Upper lobe of left lung (tissue), 6 donors: ENCODE data around the gene ADAMTS13. TPM values are rescaled to one million over a fixed set of nuclear protein-coding genes. Genes with fewer than 3 reads are reported as not detected.
A peak's percentile ranks its signal among the peaks of the same experiment; 100 is the strongest.

Experiments
- ATAC-seq, 2 donors: fragments of 200-7000 bp; cut with Tn5 transposase; one replicate each; pipeline ENCODE4 v1.9.1; 2022; ENCODE audit warnings: mild to moderate bottlenecking in 2 of 2, moderate library complexity in 2 of 2; ENCODE audit not compliant: low FRiP score in 2 of 2
- DNase-seq, 2 donors: peaks; one replicate each; pipeline ENCODE4 v3.0.0-alpha.2; 2019 to 2020
- H3K27ac ChIP-seq, 4 donors: fragments of 200-600 bp; sonication (generic); one replicate each; pipeline ENCODE4 v1.5.1; 2016 to 2019
- H3K27me3 ChIP-seq, 4 donors: fragments of 200-600 bp; sonication (generic); one replicate each; pipeline ENCODE4 v1.5.1; 2017 to 2019
- H3K36me3 ChIP-seq, 4 donors: fragments of 200-600 bp; sonication (generic); one replicate each; pipeline ENCODE4 v1.5.1; 2016 to 2019
- H3K4me1 ChIP-seq, 4 donors: fragments of 200-600 bp; sonication (generic); one replicate each; pipeline ENCODE4 v1.5.1; 2018 to 2019
- H3K4me3 ChIP-seq, 4 donors: fragments of 200-600 bp; sonication (generic); one replicate each; pipeline ENCODE4 v1.5.1; 2017 to 2019; ENCODE audit warnings: mild to moderate bottlenecking in 2 of 4, moderate library complexity in 1 of 4
- H3K9me3 ChIP-seq, 4 donors: fragments of 200-600 bp; sonication (generic); one replicate each; pipeline ENCODE4 v1.5.1; 2018 to 2019
- CTCF ChIP-seq, 6 experiments: fragments of 450-650 bp in 4 of 6; fragments of 200-600 bp in 2 of 6; sonication (generic) in 2 of 6; IDR thresholded peaks; one replicate each; pipeline ENCODE4 v1.5.1; 2016 to 2019; ENCODE audit warnings: antibody characterized with exemption in 6 of 6
- EP300 ChIP-seq, 4 donors: sonication (generic); formaldehyde crosslinking; IDR thresholded peaks; one replicate each; pipeline ENCODE4 v1.5.1; 2017; ENCODE audit warnings: antibody characterized with exemption in 4 of 4, control low read depth in 2 of 4
- POLR2A ChIP-seq, 4 donors: fragments of 450-650 bp; IDR thresholded peaks; one replicate each; pipeline ENCODE4 v1.5.1; 2016 to 2017; ENCODE audit warnings: antibody characterized with exemption in 4 of 4, mild to moderate bottlenecking in 2 of 4
- POLR2AphosphoS5 ChIP-seq, 2 donors: sonication (generic); formaldehyde crosslinking; IDR thresholded peaks; one replicate each; pipeline ENCODE4 v1.5.1; 2017; ENCODE audit warnings: antibody characterized with exemption in 2 of 2
- WGBS, 2 donors: methylation state at CpG; one replicate each; pipeline ENCODE4 v1.1.5; 2017 to 2018; 5-methylcytosine and 5-hydroxymethylcytosine counted together
- total RNA-seq, 6 donors: library from RNA; depleted of rRNA in 4 of 6; stranded (reverse); fragments of >200 nt in 4 of 6; gene quantifications; one replicate each; pipeline versions ENCODE4 v1.1.0 to v1.2.1, GENCODE V29; 2016 to 2021
- donor health status: DM: no; HTN: no; CAD: no; lungs with moderate emphysema.
- donor health status: DM: no; HTN: yes; CAD: no; lungs with severe emphysema.

ADAMTS13 gene
- total RNA-seq, 6 donors from 2014 or later, result 1.4 to 9.4 (median 2.5) TPM

GRCh38 chr9:133382507-133383141 lies 39.5 kb upstream of the ADAMTS13 start:
- ATAC-seq (no peak), DNase-seq (no peak)
- no peaks in the 10 kb centered on the region for H3K9me3 ChIP-seq
- WGBS, 2 donors, result 87 to 90% methylated on average over 4 of the region's 4 CpGs
- H3K27me3 ChIP-seq, result no peaks in the 10 kb centered on the region
- H3K27ac ChIP-seq, result no peak overlapping the region
- H3K36me3 ChIP-seq, result no peaks in the 10 kb centered on the region
- H3K4me3 ChIP-seq, result no peak overlapping the region
- H3K4me1 ChIP-seq, result no peaks in the 10 kb centered on the region
- TF ChIP-seq EP300 (IDR thresholded peaks at IDR 0.05), result no peak
- no peak for TF ChIP-seq POLR2AphosphoS5 (IDR thresholded peaks at IDR 0.05)
- TF ChIP-seq POLR2A (IDR thresholded peaks at IDR 0.05), result no peak
- TF ChIP-seq CTCF (IDR thresholded peaks at IDR 0.05), result no peak

DNA sequence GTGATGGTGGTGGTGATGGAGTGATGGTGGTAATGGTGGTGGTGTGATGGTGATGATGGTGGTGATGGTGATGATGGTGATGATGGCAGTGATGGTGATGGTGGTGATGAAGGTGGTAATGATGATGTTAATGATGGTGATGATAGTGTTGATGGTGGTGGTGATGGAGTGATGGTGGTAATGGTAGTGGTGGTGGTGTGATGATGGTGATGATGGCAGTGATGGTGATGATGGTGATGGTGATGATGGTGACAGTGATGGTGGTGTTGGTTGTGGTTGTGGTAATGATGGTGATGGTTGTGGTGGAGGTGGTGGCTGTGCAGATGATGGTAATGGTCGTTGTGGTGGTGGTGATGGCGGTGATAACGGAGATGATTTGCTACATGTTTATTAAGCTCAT lies 38.7 kb upstream of the ADAMTS13 start:
- TF ChIP-seq POLR2AphosphoS5 (IDR thresholded peaks at IDR 0.05) (no peak), EP300 (IDR thresholded peaks at IDR 0.05) (no peak), POLR2A (IDR thresholded peaks at IDR 0.05) (no peak), CTCF (IDR thresholded peaks at IDR 0.05) (no peak)
- Histone ChIP-seq H3K27ac (no peak overlapping the region), H3K36me3 (no peaks in the 10 kb centered on the region), H3K9me3 (no peaks in the 10 kb centered on the region), H3K4me1 (no peaks in the 10 kb centered on the region), H3K4me3 (no peak overlapping the region), H3K27me3 (no peaks in the 10 kb centered on the region)
- no peak for ATAC-seq
- WGBS, 2 donors, result 88 to 93% methylated on average over 3 of the region's 3 CpGs
- DNase-seq, result no peak

DNA sequence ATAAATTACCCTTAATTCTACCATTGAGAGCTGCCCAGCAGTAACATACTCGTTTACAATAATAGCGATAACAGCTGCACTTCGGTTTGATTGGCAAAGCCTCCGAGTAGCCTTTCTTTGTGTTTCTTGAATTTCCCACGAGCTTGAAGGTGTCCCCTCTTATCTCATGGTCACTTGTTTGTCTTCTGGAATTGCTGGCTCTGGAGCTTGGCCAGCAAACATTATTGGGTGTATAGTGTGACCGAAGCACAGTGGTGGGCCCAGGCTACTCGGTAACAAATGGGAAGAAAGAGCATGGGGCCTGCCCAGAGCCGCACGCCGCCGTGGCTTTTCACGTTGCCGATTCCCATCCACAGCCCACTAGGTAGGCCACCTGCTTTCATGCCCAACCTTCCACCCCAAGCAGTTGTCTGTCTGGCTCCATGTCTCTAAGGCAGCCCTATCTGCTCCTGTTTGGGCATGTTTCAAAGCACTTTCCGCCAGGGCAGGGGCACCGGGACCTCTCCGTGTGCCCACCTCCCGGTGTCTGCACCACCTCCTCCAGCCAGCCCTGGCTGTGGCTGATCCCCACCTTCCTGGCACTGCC lies 37.3 kb upstream of the ADAMTS13 start:
- no peak for ATAC-seq
- no peaks in the 10 kb centered on the region for H3K27me3 ChIP-seq
- H3K4me3 ChIP-seq, result no peak overlapping the region
- H3K9me3 ChIP-seq, result no peaks in the 10 kb centered on the region
- 90 to 91% methylated on average over 17 of the region's 17 CpGs for WGBS, 2 donors
- TF ChIP-seq POLR2A (IDR thresholded peaks at IDR 0.05) (no peak), POLR2AphosphoS5 (IDR thresholded peaks at IDR 0.05) (no peak), EP300 (IDR thresholded peaks at IDR 0.05) (no peak), CTCF (IDR thresholded peaks at IDR 0.05) (no peak)
- H3K4me1 ChIP-seq, result no peaks in the 10 kb centered on the region
- no peak overlapping the region for H3K27ac ChIP-seq
- no peak for DNase-seq
- H3K36me3 ChIP-seq, result no peaks in the 10 kb centered on the region

DNA sequence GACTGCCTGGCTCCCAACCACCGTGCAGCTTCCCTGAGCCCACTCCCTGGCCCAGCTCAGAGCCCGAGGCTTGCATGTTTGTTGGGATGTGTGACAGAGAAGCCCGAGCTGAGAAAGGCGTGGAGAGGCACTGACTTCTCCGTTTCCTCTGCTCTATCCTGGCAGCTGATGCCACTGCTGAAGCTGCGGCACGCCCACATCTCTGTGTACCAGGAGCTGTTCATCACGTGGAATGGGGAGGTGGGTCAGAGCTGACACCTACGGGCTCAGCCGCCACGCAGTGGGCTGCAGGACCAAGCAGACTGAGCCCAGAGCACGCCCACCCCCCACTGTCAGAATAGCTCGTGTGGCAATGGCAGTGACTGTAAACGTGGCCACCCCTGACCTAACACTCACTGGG lies 36.7 kb upstream of the ADAMTS13 start:
- H3K36me3 ChIP-seq, result no peaks in the 10 kb centered on the region
- DNase-seq, result no peak
- H3K9me3 ChIP-seq, result no peaks in the 10 kb centered on the region
- 85 to 90% methylated on average over 4 to 14 of the region's 14 CpGs for WGBS, 2 donors
- no peak for TF ChIP-seq POLR2A (IDR thresholded peaks at IDR 0.05)
- no peak for TF ChIP-seq CTCF (IDR thresholded peaks at IDR 0.05)
- H3K27ac ChIP-seq, result no peak overlapping the region
- no peaks in the 10 kb centered on the region for H3K4me1 ChIP-seq
- no peak overlapping the region for H3K4me3 ChIP-seq
- no peaks in the 10 kb centered on the region for H3K27me3 ChIP-seq
- no peak for ATAC-seq

DNA sequence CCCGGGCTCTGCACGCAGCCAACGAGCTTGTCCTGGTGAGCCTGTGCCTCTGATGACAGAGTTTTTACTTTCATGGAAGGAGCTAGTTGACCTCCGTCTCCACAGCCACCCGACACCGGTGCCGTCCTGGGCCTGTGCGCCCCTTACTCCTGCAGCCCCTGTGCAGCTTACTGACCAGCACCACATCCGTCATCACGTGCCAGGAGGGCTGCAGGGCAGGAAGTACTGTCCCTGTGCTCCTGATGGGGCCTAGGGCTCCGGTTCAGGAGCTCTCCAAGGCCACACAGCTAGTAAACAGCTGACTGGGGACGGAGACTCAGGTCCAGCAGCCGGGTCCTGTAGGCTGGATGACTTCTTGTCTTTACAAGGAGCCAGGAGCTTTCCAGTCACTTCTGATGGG lies 35.8 kb upstream of the ADAMTS13 start:
- ATAC-seq (peak in 1 of 2 donors; percentile 8), DNase-seq (no peak)
- WGBS, 2 donors, result 76 to 92% methylated on average over 2 to 13 of the region's 13 CpGs
- Histone ChIP-seq H3K27ac (no peak overlapping the region), H3K27me3 (no peaks in the 10 kb centered on the region), H3K36me3 (no peaks in the 10 kb centered on the region), H3K4me1 (no peaks in the 10 kb centered on the region), H3K4me3 (no peak overlapping the region), H3K9me3 (no peaks in the 10 kb centered on the region)
- no peak for TF ChIP-seq POLR2A (IDR thresholded peaks at IDR 0.05)
- no peak for TF ChIP-seq CTCF (IDR thresholded peaks at IDR 0.05)
- TF ChIP-seq EP300 (IDR thresholded peaks at IDR 0.05), result no peak
- TF ChIP-seq POLR2AphosphoS5 (IDR thresholded peaks at IDR 0.05), result no peak
